T-helper 1 cell (primary cell): ENCODE results near the gene KCNN4.
A peak's percentile ranks its signal among the peaks of the same experiment; 100 is the strongest.

Experiments
- DNase-seq, 5 donors: peaks; one replicate each; pipeline ENCODE4 v3.0.0-alpha.2; 2012 to 2020

The KCNN4 gene

GRCh38 chr19:43747557-43748204 is 33.1 kb downstream of the KCNN4 start:
- DNase-seq: peak in 1 of 5 donors; percentile 23

DNA sequence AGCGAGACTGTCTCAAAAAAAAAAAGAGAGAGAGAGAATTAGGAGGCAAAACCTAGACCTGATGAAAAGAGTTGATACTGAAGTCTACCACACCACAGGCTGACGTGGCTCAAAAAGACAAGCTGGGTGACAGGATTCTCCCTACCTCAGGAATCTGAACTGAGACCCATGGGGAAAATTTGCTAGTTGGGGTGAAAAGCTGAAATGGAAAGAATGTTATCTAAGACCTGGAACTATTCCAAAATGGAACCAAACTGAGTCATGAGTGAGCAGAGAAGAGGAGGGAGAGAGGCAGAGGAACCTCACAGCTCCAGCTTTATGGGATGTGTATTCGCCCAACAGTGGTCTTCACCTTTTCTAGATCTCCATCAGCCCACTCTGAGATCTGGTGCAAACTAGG is 37.7 kb downstream of the KCNN4 start:
- DNase-seq: no peak

GRCh38 chr19:43741075-43741825 is 39.5 kb downstream of the KCNN4 start:
- no peak for DNase-seq

DNA sequence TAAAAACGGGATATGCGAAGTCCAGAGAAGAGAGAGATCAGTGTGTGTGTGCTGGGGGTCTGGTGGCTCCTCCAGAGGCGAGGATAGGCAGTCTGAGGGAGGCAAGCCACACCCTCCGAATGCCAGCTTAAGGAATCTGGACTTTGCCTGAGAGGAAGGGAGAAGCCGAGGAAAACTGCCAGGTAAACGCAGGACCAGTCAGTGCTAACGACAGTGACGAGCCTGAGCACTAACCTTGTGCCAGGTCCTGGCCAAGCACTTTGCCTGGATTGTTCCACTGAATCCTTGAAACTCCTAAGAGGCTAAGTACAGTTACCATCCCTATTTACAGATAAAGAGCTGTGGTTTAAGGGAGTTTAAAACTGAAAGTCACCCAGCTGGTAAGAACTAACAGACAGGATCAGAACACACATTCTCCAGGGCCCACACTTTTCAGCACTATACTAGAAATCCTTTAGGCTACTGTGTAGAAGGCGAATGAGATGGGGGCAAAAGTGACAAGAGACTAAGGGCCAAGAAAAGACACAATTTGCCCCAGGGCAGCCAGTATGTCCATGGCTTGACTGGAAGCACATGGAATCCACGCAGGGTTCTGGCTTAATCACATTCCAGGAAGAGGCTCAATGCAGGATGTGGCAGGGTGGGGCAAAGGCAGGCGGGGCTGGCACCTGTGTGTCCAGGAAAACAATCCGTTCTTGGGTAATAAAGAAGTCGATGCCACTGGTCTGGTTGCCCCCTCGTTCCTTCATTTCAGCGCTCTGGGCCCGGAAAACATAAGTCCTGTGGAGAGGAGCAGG is 41.1 kb downstream of the KCNN4 start:
- DNase-seq: no peak

- no peak for DNase-seq
Measured at GRCh38 chr19:43738780-43739211, 42.0 kb downstream of the KCNN4 start.

DNA sequence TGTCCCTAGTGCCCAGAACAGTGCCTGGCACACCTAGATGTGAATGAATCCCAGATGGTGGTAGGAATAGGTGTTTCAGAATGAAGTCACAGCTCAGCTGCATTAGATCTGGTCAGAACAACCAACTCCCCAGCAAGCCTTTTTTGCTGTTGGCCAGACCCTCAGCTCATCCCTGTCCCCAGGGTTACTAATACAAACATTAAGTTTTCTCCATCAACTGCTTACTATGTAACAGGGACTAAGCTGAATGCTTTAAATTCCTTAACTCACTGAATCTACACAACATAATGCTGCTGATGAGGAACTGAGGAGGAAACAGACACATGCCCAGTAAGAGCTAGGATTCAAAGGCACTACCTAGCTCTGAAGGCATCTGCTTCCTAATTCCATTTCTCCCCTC is 44.8 kb downstream of the KCNN4 start:
- no peak for DNase-seq

GRCh38 chr19:43735013-43735412 is 45.8 kb downstream of the KCNN4 start:
- no peak for DNase-seq

DNA sequence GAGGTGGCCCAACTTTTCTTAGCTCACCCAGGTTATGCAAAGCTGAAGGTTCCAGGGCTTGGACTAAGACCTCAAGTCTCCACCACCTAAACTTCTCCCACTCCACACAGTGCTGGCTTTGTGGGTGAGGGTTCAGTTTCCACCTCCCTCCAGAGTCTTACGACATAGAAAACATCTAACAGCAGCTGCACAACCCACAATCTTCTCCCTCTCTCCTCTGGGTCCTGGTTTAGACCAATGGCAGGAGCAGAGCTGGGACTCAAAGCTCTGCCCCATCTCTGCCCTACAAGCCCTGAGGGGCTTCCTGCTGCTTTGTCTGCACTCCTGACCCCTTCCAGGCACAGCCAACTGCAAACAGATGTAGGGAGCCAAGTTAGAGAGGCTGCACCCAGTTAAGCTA is 48.9 kb downstream of the KCNN4 start:
- DNase-seq: no peak

- no peak for DNase-seq
Measured at GRCh38 chr19:43731346-43731745, 49.4 kb downstream of the KCNN4 start.

- DNase-seq: no peak
Measured at GRCh38 chr19:43729919-43730318, 50.9 kb downstream of the KCNN4 start.

- DNase-seq: no peak
Measured at GRCh38 chr19:43727593-43727853, 53.2 kb downstream of the KCNN4 start.

- no peak for DNase-seq
Measured at GRCh38 chr19:43726736-43727592, 53.8 kb downstream of the KCNN4 start.

DNA sequence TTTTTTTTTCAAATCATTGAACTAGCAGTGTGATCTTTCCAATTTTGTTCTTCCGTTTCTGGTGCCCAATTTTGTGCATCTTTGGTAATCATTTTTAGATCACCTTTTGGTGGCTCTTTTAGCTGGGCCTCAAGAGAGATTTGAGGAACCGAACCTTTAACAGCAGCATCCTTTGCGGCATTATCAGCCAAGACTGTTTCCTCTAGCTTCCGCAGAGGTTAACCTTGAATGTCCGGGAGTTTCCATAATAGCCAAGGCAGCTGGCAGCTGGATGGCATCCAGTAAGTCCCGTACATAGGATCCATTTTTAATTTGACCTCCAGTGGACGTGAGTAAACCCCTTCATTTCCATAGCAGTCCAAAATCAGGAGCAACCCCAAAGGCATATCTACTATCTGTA is 55.3 kb downstream of the KCNN4 start:
- DNase-seq: no peak

- DNase-seq: no peak
Measured at GRCh38 chr19:43724896-43725295, 55.9 kb downstream of the KCNN4 start.

DNA sequence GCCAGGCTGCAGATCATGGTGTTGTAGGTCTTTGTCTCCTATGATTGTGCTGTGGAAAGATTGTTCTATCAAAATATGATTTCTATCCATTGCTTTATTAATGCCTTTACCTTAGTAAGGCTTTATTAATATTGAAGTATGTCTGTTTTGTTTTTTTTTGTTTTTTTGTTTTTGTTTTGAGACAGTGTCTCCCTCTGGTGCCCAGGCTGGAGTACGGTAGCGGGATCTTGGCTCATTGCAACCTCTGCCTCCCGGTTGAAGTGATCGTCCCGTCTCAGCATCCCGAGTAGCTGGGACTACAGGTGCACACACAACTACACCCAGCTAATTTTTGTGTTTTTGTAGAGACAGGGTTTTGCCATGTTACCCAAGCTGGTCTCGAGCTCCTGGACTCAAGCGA is 57.2 kb downstream of the KCNN4 start:
- DNase-seq: no peak

DNA sequence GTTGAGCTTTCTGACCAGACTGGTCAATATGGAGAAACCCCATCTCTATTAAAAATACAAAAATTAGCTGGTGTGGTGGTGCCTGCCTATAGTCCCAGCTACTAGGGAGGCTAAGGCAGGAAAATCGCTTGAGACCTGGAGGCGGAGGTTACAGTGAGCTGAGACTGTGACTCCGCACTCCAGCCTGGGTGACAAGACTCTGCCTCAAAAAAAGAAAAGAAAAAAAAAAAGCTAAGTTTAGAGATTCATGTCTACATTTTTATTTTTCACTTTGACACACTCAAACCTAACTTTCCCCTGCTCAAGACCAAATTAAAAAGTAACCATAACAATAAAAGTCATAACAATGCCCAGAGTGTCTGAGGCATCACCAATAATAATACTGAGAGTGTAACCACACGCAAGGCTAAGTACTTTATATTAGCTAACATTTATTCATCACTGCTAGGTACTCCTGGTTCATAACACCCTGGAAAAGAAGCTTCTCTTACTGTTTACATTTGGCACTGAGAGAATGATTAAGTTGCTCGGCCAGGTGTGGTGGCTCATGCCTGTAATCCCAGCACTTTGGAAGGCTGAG is 59.2 kb downstream of the KCNN4 start:
- no peak for DNase-seq

- no peak for DNase-seq
Measured at GRCh38 chr19:43720936-43721335, 59.8 kb downstream of the KCNN4 start.

- no peak for DNase-seq
Measured at GRCh38 chr19:43719918-43720317, 60.9 kb downstream of the KCNN4 start.

- DNase-seq: no peak
Measured at GRCh38 chr19:43719378-43719868, 61.4 kb downstream of the KCNN4 start.

DNA sequence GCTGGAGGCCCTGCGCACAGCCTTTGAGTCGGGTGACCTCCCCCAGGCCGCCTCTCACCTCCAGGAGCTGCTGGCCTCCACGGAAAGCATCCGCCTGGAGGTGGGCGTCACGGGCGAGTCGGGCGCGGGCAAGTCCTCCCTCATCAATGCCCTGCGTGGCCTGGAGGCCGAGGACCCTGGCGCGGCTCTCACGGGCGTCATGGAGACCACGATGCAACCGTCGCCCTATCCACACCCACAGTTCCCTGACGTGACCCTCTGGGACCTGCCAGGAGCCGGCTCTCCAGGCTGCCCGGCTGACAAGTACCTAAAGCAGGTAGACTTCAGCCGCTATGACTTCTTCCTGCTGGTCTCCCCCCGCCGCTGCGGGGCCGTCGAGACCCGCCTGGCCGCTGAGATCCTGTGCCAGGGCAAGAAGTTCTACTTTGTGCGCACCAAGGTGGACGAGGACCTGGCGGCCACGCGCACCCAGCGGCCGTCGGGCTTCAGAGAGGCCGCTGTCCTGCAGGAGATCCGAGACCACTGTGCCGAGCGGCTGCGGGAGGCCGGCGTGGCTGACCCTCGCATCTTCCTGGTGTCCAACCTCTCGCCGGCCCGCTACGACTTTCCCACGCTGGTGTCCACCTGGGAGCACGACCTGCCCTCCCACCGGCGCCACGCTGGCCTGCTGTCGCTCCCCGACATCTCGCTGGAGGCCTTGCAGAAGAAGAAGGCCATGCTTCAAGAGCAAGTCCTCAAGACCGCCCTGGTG is 62.0 kb downstream of the KCNN4 start:
- no peak for DNase-seq
